Stomach (tissue), 4 donors: ENCODE data around the gene HLA-DQB1.

Source experiments
- EP300 ChIP-seq: sonication (generic); formaldehyde crosslinking; IDR thresholded peaks from one replicate; pipeline ENCODE4 v1.6.1; 2017; ENCODE audit warnings: antibody characterized with exemption
- POLR2A ChIP-seq, 4 donors: fragments of 450-650 bp; IDR thresholded peaks; one replicate each; pipeline ENCODE4 v1.6.1; 2016; ENCODE audit warnings: antibody characterized with exemption in 4 of 4, control low read depth in 2 of 4, mild to moderate bottlenecking in 1 of 4, moderate library complexity in 1 of 4
- POLR2AphosphoS5 ChIP-seq, 3 donors: sonication (generic); formaldehyde crosslinking; IDR thresholded peaks; one replicate each; pipeline ENCODE4 v1.6.1; 2016; ENCODE audit warnings: antibody characterized with exemption in 3 of 3
- TF ChIP-seq, protein P1 (sequence below), 7 experiments: fragments of 450-650 bp in 4 of 7; fragments of 200-600 bp in 3 of 7; sonication (generic) in 3 of 7; IDR thresholded peaks; one replicate each; pipeline ENCODE4 v1.5.1; 2016 to 2019; ENCODE audit warnings: antibody characterized with exemption in 7 of 7, control low read depth in 2 of 7, mild to moderate bottlenecking in 1 of 7

- TF ChIP-seq, protein P1, sequence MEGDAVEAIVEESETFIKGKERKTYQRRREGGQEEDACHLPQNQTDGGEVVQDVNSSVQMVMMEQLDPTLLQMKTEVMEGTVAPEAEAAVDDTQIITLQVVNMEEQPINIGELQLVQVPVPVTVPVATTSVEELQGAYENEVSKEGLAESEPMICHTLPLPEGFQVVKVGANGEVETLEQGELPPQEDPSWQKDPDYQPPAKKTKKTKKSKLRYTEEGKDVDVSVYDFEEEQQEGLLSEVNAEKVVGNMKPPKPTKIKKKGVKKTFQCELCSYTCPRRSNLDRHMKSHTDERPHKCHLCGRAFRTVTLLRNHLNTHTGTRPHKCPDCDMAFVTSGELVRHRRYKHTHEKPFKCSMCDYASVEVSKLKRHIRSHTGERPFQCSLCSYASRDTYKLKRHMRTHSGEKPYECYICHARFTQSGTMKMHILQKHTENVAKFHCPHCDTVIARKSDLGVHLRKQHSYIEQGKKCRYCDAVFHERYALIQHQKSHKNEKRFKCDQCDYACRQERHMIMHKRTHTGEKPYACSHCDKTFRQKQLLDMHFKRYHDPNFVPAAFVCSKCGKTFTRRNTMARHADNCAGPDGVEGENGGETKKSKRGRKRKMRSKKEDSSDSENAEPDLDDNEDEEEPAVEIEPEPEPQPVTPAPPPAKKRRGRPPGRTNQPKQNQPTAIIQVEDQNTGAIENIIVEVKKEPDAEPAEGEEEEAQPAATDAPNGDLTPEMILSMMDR (IDR thresholded peaks at IDR 0.05): no peak
- TF ChIP-seq POLR2A (IDR thresholded peaks at IDR 0.05) (no peak), POLR2AphosphoS5 (IDR thresholded peaks at IDR 0.05) (no peak), EP300 (no peak)
Measured at GRCh38 chr6:32659856-32660595, 6.4 kb downstream of the HLA-DQB1 start.
